Activated CD4-positive, CD25-positive, alpha-beta regulatory T cell (primary cell): ENCODE data around the gene DSPP.
"Not testable (repeated sequence)": the region's sequence is repeated elsewhere in the genome, so short reads cannot be mapped to it uniquely, and the experiment has no call there.

ENCODE experiments used
- DNase-seq, 4 experiments: peaks; one replicate each; lab custom pipeline; 2025; lab: John Stamatoyannopoulos, UW

Gene DSPP

GRCh38 chr4:87608229-87608628 is at the start of gene DSPP:
Gene DSPP (plus strand): TSS chr4:87608529. CDS start chr4:87610909, 2,380 bp downstream.
- no peak for DNase-seq

GRCh38 chr4:87559090-87559837 is 49.1 kb upstream of the DSPP start:
- DNase-seq = peak in 2 of 4 experiments; percentile 4 to 17

- no peak for DNase-seq
Observed at GRCh38 chr4:87560802-87561201, 47.5 kb upstream of the DSPP start.

- DNase-seq = no peak
Observed at GRCh38 chr4:87565746-87566145, 42.6 kb upstream of the DSPP start.

- DNase-seq = no peak
Observed at GRCh38 chr4:87566276-87566675, 42.1 kb upstream of the DSPP start.

GRCh38 chr4:87567191-87567590 is 41.1 kb upstream of the DSPP start:
- no peak for DNase-seq

- no peak for DNase-seq
Observed at GRCh38 chr4:87570290-87570805, 38.0 kb upstream of the DSPP start.

GRCh38 chr4:87574376-87574775 is 34.0 kb upstream of the DSPP start:
- not testable (repeated sequence) for DNase-seq

GRCh38 chr4:87574996-87575395 is 33.3 kb upstream of the DSPP start:
- no peak for DNase-seq

GRCh38 chr4:87575408-87575807 is 32.9 kb upstream of the DSPP start:
- DNase-seq = no peak

- DNase-seq = no peak
Observed at GRCh38 chr4:87575983-87576382, 32.3 kb upstream of the DSPP start.

GRCh38 chr4:87579478-87579877 is 28.9 kb upstream of the DSPP start:
- no peak for DNase-seq

- DNase-seq = no peak
Observed at GRCh38 chr4:87580057-87580456, 28.3 kb upstream of the DSPP start.

- DNase-seq = no peak
Observed at GRCh38 chr4:87584222-87584908, 24.0 kb upstream of the DSPP start.

- no peak for DNase-seq
Observed at GRCh38 chr4:87589531-87589930, 18.8 kb upstream of the DSPP start.

GRCh38 chr4:87592124-87592523 is 16.2 kb upstream of the DSPP start:
- DNase-seq = no peak

GRCh38 chr4:87601361-87601760 is 7.0 kb upstream of the DSPP start:
- DNase-seq = no peak

- DNase-seq = no peak
Observed at GRCh38 chr4:87614292-87614890, 6.1 kb downstream of the DSPP start.

- DNase-seq = no peak
Observed at GRCh38 chr4:87616268-87616667, 7.9 kb downstream of the DSPP start.

GRCh38 chr4:87620086-87620485 is 11.8 kb downstream of the DSPP start:
- DNase-seq = no peak

- DNase-seq = no peak
Observed at GRCh38 chr4:87620491-87620890, 12.2 kb downstream of the DSPP start.

GRCh38 chr4:87622303-87622702 is 14.0 kb downstream of the DSPP start:
- DNase-seq = no peak

GRCh38 chr4:87624698-87625097 is 16.4 kb downstream of the DSPP start:
- DNase-seq = no peak
